ENCODE measurements around the gene PPP2R2C.

The PPP2R2C gene

GRCh38 chr4:6422105-6422504 is 50.3 kb downstream of the PPP2R2C start:
- DNase-seq, result no peak

GRCh38 chr4:6421397-6421796 is 51.0 kb downstream of the PPP2R2C start:
- no peak for DNase-seq

- no peak for DNase-seq
Observed at GRCh38 chr4:6420972-6421371, 51.4 kb downstream of the PPP2R2C start.

GRCh38 chr4:6420036-6420435 is 52.4 kb downstream of the PPP2R2C start:
- DNase-seq, result no peak

- DNase-seq, result no peak
Observed at GRCh38 chr4:6419452-6420028, 52.9 kb downstream of the PPP2R2C start.

DNA sequence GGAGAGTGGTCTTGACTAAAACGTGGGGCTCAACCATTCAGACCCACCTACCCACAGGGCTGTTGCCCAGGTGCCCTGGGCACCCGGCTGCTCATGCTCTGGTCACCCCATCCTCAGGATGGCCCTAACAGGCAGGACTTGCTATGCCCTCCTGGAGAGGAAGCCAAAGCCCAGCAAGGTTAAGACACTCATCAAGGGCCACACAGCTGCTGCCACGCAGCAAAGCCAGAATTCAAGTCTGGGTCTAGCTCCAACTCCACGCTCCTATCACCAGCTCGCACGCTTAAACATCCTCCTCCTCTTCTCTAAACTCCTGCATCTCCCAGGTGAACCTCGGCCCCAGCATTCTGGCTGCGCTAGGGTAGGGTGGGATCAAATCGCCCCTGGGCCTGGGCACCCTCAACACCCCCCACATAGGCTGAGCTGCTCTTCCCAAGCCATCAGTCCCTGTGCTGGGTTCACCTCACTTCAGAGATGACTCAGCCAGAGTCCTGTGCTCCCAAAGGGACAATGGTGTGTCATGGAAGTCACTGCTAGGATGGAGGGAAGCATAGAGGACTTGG is 54.1 kb downstream of the PPP2R2C start:
- no peak for DNase-seq

- DNase-seq, result no peak
Observed at GRCh38 chr4:6417516-6418050, 54.8 kb downstream of the PPP2R2C start.

- no peak for DNase-seq
Observed at GRCh38 chr4:6416518-6417286, 55.7 kb downstream of the PPP2R2C start.

- no peak for DNase-seq
Observed at GRCh38 chr4:6415031-6415705, 57.2 kb downstream of the PPP2R2C start.

- DNase-seq, result no peak
Observed at GRCh38 chr4:6414578-6414977, 57.8 kb downstream of the PPP2R2C start.

DNA sequence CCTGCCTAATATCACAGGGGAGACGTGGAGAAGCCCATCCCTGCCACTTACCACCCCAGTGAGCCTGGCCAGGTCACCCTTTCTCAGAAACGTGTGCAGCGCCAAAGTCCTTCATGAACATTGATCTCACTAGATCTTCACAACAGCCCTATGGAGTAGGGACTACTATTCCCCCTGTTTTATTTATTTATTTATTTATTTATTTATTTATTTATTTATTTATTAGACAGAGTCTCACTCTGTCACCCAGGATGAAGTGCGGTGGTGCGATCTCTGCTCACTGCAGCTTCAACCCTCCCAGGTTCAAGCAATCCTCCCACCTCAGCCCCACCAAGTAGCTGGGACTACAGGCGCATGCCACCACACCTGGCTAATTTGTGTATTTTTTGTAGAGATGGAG is 61.8 kb downstream of the PPP2R2C start:
- no peak for DNase-seq

GRCh38 chr4:6410068-6410467 is 62.3 kb downstream of the PPP2R2C start:
- no peak for DNase-seq

GRCh38 chr4:6409381-6409780 is 63.0 kb downstream of the PPP2R2C start:
- no peak for DNase-seq

DNA sequence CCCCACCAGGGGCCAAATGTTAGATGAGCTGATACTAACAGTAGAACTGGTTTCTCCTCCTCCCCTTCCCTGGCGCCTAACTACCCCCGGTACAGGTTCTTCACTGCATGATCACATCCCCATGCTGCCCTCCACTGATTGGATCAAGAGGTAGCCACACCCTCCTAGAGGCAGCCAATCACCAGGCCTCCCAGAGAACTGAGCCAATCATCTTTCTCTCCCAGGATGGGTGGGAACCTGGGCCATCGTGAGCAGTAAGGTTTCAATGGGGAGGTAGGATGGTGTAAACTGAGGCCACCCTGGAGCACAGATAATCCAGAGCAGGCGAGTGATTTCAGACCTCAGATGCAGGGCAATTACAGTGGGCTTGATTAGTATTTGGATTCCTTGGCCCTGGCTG is 64.2 kb downstream of the PPP2R2C start:
- DNase-seq, result no peak

GRCh38 chr4:6405397-6405706 is 67.1 kb downstream of the PPP2R2C start:
- DNase-seq, result no peak

DNA sequence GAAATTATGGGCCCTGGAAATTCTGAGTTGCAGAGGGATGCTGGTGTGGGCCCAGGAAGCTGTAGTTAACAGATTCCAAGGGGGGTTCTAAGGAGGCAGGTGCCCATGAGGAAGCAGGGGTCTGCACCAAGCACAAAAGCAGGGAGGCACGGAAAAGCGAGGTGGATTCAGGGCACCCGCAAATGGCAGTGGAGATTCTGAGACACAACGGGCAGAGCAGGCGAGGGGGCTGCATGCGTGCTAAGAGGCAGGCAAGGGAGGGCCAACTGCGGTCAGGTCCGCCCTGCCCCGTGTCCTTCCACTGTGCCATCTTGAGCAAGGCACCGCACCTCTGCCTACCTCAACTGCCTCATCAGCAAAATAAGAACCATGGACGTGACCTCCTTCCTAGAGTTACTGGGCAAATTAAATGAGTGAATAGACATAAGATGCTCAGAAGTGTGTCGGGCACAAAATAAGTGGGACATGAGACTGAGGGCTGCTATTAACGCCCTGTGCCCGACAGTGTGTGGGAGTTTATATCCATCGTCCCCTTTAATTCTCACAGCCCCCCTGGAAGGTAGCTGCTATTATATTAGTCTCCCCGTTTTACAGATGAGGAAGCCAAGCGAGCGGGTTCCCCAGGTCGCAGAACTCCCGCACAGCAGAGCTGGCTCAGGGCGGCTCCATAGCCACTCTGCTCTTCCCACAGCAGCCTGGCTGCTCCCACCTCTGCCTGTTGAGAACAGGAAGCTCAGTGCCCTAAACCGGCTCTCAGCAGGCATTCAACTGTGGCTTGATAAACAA is 67.6 kb downstream of the PPP2R2C start:
- DNase-seq, result no peak

DNA sequence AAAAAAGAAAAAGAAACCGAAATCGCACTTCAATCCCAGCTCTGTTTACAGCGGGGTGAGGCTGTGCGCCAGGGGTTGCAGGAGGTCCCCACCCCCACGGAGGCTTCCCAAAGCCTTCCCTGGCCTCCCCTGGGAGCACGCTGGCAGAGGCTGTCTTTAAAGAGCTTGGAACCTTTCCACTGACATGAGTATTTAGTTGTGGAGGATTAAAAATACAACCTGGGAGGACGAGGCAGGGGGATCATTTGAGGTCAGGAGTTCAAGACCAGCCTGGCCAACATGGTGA is 69.1 kb downstream of the PPP2R2C start:
- DNase-seq, result no peak

DNA sequence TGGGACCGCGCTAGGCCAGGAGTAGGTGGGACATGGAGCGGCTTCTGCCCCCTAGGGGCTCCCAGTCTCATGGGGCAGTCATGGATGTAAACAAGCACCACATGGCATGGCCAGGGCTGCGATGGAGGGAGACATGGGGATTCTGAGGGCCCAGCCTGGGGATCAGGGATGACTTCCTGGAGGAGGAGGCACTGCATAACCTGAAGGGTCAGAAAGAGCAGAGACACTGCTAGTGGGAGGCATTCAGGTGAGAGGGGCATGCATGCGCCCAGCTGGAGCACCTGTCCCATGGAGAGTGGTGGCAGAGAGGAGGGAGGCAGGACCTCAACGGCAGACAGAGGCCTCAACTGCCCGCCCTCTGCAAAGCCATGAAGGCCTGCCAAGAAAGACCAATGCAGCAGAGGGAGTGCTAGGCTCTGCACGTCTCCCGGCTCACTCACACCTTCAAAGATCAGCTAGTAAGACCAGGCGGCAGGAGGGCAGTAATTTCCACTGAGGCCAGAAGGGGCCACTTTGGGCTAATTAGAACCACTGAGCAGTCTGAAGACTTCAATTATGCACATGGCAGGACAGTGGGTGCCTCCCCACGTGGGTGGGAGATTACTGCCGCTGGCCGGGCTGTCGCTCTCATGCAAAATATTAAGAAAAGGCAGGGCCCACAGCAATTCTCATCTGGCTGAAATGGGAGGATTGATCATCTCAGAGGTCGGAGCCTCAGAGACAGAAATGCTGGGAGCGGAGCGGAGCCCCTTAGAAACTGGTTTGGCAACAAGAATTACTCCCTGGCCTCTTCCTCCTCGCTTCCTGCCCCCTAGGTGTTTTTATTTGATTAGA is 69.6 kb downstream of the PPP2R2C start:
- DNase-seq, result no peak

- no peak for DNase-seq
Observed at GRCh38 chr4:6401797-6402196, 70.6 kb downstream of the PPP2R2C start.

- no peak for DNase-seq
Observed at GRCh38 chr4:6396696-6397236, 75.6 kb downstream of the PPP2R2C start.

- DNase-seq, result no peak
Observed at GRCh38 chr4:6395466-6396228, 76.8 kb downstream of the PPP2R2C start.
